Colonic mucosa (tissue), 4 donors: ENCODE results near the gene AQP12A. TPM values are rescaled to one million over a fixed set of nuclear protein-coding genes. Genes with fewer than 3 reads are reported as not detected.

ENCODE experiments used
- DNase-seq: peaks from one replicate; pipeline ENCODE4 v3.0.0-alpha.2; 2020
- H3K27ac ChIP-seq: fragments of 200-600 bp; one replicate; pipeline ENCODE4 v1.8.0; 2021
- H3K27me3 ChIP-seq: fragments of 200-600 bp; one replicate; pipeline ENCODE4 v1.8.0; 2021
- H3K36me3 ChIP-seq: fragments of 200-600 bp; one replicate; pipeline ENCODE4 v1.8.0; 2021
- H3K4me1 ChIP-seq: fragments of 200-600 bp; one replicate; pipeline ENCODE4 v1.8.0; 2021; ENCODE audit warnings: mild to moderate bottlenecking
- H3K4me3 ChIP-seq: fragments of 200-600 bp; one replicate; pipeline ENCODE4 v1.8.0; 2021
- H3K9ac ChIP-seq, 2 donors: one replicate each; pipeline ENCODE4 v1.7.0; 2013; ENCODE audit warnings: control low read depth in 2 of 2, low read depth in 2 of 2, low read length in 2 of 2
- H3K9me3 ChIP-seq: fragments of 200-600 bp; one replicate; pipeline ENCODE4 v1.8.0; 2021
- intact Hi-C: fragments of 100-400 bp; cut with DNase I; formaldehyde crosslinking; loops from one replicate; pipeline ENCODE4 v1.14.1; 2022
- total RNA-seq, 2 donors: library from RNA; stranded (reverse); fragmentation: NEBNext Ultra II Directional in 1 of 2; extraction: Animal tissue kit (Norgen Biotek cat#: 25700) in 1 of 2; gene quantifications; one replicate each; pipeline ENCODE4 v1.2.1, GENCODE V29; 2021
- TF ChIP-seq, protein P1 (sequence below): fragments of 200-600 bp; IDR thresholded peaks from one replicate; pipeline ENCODE4 v1.8.0; 2022; ENCODE audit warnings: antibody characterized with exemption, mild to moderate bottlenecking
- donor health status: healthy.
- donor health status: DM: no; HTN: no; CAD: no.
- donor health status: DM: no; HTN: no; CAD: no.

AQP12A gene
- total RNA-seq, 2 donors from 2014 or later = 9.0 to 20.5 TPM

DNA sequence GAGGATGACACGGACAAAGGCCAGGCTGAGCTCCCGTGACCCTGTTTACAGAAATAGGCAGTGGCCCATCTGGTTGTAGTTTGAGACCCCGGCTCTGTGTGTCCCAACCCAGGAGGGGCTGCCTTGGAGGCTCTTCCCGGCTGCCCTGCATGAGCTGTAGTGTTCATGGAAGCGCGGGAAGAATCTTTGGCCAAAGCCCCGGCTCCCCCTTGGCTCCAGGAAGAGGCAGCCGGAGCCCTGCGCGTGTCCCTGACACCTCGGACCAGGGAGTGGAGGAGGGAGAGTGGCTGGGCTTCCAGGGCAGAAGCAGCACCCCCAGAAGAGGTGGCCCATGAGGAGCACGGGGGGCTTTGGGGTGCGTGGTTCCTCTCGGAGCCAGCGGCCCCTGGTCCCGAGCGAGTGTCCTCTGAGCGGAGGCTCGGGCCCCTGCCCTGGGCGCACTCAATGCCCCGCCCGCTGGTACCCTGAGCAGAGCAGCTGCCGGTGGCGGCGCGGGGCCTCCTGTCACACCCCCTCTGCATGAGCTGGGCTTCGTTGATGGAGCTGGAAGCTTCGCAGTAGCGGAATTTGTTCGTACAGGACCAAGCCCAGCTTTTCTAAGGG is 44.7 kb upstream of the AQP12A start:
- no peaks in the 10 kb centered on the region for H3K36me3 ChIP-seq
- no peak overlapping the region for H3K4me3 ChIP-seq
- TF ChIP-seq, protein P1, sequence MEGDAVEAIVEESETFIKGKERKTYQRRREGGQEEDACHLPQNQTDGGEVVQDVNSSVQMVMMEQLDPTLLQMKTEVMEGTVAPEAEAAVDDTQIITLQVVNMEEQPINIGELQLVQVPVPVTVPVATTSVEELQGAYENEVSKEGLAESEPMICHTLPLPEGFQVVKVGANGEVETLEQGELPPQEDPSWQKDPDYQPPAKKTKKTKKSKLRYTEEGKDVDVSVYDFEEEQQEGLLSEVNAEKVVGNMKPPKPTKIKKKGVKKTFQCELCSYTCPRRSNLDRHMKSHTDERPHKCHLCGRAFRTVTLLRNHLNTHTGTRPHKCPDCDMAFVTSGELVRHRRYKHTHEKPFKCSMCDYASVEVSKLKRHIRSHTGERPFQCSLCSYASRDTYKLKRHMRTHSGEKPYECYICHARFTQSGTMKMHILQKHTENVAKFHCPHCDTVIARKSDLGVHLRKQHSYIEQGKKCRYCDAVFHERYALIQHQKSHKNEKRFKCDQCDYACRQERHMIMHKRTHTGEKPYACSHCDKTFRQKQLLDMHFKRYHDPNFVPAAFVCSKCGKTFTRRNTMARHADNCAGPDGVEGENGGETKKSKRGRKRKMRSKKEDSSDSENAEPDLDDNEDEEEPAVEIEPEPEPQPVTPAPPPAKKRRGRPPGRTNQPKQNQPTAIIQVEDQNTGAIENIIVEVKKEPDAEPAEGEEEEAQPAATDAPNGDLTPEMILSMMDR = no peak
- no peaks in the 10 kb centered on the region for H3K9me3 ChIP-seq
- intact Hi-C loops = no loop called here
- no peak for DNase-seq
- no peak overlapping the region for H3K27ac ChIP-seq
- H3K9ac ChIP-seq = no peak overlapping the region
- H3K27me3 ChIP-seq = no peaks in the 10 kb centered on the region
- H3K4me1 ChIP-seq = no peaks in the 10 kb centered on the region

- intact Hi-C loops = no loop called here
- Histone ChIP-seq H3K27me3 (no peaks in the 10 kb centered on the region), H3K36me3 (no peaks in the 10 kb centered on the region), H3K4me1 (no peaks in the 10 kb centered on the region), H3K27ac (no peak overlapping the region), H3K9me3 (no peaks in the 10 kb centered on the region), H3K9ac (no peak overlapping the region), H3K4me3 (no peak overlapping the region)
- TF ChIP-seq, protein P1 = no peak
- no peak for DNase-seq
These were observed 44.0 kb upstream of the AQP12A start for GRCh38 chr2:240647503-240648154.

DNA sequence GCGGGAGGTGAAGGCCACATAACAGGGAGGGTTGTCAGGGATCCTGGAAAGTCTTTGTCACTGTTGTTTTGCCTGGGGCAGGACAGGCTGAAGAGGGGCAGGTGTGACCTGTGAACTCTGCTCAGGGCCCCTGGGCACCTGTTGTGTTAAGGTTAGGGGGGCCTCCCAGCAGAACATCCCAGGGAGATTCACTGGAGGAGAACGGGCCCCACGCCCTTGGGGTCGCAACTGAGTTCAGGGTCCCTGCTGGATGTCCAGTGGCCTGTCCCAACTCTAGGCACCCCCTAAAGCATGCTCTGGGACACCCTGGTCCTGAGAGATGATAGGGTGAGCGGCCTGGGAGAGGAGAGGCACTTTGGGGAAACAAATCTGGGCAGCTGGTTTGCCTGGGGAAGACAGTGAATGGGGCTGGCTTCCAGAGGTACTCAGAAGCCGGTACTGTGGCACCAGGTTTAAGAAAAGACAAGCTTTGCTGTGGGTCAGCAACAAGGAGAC is 43.5 kb upstream of the AQP12A start:
- no peak overlapping the region for H3K4me3 ChIP-seq
- no peaks in the 10 kb centered on the region for H3K27me3 ChIP-seq
- DNase-seq = no peak
- intact Hi-C loops = no loop called here
- H3K4me1 ChIP-seq = no peaks in the 10 kb centered on the region
- H3K27ac ChIP-seq = no peak overlapping the region
- H3K9ac ChIP-seq = no peak overlapping the region
- H3K36me3 ChIP-seq = no peaks in the 10 kb centered on the region
- TF ChIP-seq, protein P1 = no peak
- H3K9me3 ChIP-seq = no peaks in the 10 kb centered on the region

GRCh38 chr2:240648650-240649275 is 42.9 kb upstream of the AQP12A start:
- no peak overlapping the region for H3K4me3 ChIP-seq
- no peaks in the 10 kb centered on the region for H3K27me3 ChIP-seq
- no peaks in the 10 kb centered on the region for H3K36me3 ChIP-seq
- DNase-seq = no peak
- H3K27ac ChIP-seq = no peak overlapping the region
- TF ChIP-seq, protein P1 = no peak
- H3K4me1 ChIP-seq = no peaks in the 10 kb centered on the region
- H3K9ac ChIP-seq = no peak overlapping the region
- no peaks in the 10 kb centered on the region for H3K9me3 ChIP-seq
- intact Hi-C loops = no loop called here

DNA sequence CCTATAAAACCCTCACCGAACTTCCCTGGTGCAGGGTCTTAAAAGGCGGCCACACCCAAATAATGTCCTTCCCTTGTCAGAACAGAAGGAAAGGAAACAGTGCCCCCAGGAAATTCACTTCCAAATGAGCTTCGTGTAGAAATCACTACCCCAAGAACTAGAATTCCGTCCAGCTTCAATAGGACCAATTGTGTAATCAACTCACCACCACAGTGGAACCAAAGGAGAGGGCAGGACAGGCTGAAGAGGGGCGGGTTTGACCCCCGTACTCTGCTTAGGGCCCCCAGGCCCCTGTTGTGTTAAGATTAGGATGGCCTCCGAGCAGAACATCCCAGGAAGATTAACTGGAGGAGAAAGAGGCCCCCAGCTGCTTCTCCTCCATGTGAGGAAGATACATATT is 42.3 kb upstream of the AQP12A start:
- no peaks in the 10 kb centered on the region for H3K4me1 ChIP-seq
- H3K27me3 ChIP-seq = no peaks in the 10 kb centered on the region
- intact Hi-C loops = no loop called here
- no peaks in the 10 kb centered on the region for H3K9me3 ChIP-seq
- H3K36me3 ChIP-seq = no peaks in the 10 kb centered on the region
- TF ChIP-seq, protein P1 = no peak
- H3K27ac ChIP-seq = no peak overlapping the region
- H3K4me3 ChIP-seq = no peak overlapping the region
- DNase-seq = no peak
- no peak overlapping the region for H3K9ac ChIP-seq
